ENCODE results near the gene RXRA. TPM values are rescaled to one million over a fixed set of nuclear protein-coding genes. Genes with fewer than 3 reads are reported as not detected.

Gene RXRA
- total and polyA plus RNA-seq, 2 of the 13 experiments (the other 11 are each of a cell fraction or from before 2014, with no cell fraction given) = 18.9 to 29.2 TPM

GRCh38 chr9:134462318-134462717 is 136.1 kb downstream of the RXRA start (continued):
- TF ChIP-seq ZBTB49 (CRISPR knock-in tag; IDR thresholded peaks at IDR 0.05; ENCODE audit: borderline replicate concordance) (no peak), ZNF589 (CRISPR knock-in tag; conservative IDR thresholded peaks at IDR 0.05) (no peak), DPF2 (CRISPR knock-in tag; IDR thresholded peaks at IDR 0.05; ENCODE audit: borderline replicate concordance, low read depth) (no peak), FOXO4 (CRISPR knock-in tag; conservative IDR thresholded peaks at IDR 0.05) (no peak), ZNF782 (CRISPR knock-in tag; IDR thresholded peaks at IDR 0.05; ENCODE audit: borderline replicate concordance) (no peak), ZSCAN20 (CRISPR knock-in tag; IDR thresholded peaks at IDR 0.05; ENCODE audit: borderline replicate concordance) (no peak), KLF9 (CRISPR knock-in tag; IDR thresholded peaks at IDR 0.05; ENCODE audit: low read depth) (no peak), GLI4 (CRISPR knock-in tag; IDR thresholded peaks at IDR 0.05; ENCODE audit: borderline replicate concordance) (no peak), ZNF230 (CRISPR knock-in tag; IDR thresholded peaks at IDR 0.05) (no peak)
- TF ChIP-seq, protein P1, sequence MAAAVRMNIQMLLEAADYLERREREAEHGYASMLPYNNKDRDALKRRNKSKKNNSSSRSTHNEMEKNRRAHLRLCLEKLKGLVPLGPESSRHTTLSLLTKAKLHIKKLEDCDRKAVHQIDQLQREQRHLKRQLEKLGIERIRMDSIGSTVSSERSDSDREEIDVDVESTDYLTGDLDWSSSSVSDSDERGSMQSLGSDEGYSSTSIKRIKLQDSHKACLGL (CRISPR knock-in tag; IDR thresholded peaks at IDR 0.05) = no peak
- TF ChIP-seq, protein P2, sequence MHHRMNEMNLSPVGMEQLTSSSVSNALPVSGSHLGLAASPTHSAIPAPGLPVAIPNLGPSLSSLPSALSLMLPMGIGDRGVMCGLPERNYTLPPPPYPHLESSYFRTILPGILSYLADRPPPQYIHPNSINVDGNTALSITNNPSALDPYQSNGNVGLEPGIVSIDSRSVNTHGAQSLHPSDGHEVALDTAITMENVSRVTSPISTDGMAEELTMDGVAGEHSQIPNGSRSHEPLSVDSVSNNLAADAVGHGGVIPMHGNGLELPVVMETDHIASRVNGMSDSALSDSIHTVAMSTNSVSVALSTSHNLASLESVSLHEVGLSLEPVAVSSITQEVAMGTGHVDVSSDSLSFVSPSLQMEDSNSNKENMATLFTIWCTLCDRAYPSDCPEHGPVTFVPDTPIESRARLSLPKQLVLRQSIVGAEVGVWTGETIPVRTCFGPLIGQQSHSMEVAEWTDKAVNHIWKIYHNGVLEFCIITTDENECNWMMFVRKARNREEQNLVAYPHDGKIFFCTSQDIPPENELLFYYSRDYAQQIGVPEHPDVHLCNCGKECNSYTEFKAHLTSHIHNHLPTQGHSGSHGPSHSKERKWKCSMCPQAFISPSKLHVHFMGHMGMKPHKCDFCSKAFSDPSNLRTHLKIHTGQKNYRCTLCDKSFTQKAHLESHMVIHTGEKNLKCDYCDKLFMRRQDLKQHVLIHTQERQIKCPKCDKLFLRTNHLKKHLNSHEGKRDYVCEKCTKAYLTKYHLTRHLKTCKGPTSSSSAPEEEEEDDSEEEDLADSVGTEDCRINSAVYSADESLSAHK (CRISPR knock-in tag; IDR thresholded peaks at IDR 0.05; ENCODE audit: borderline replicate concordance) = no peak
